Activated naive CD8-positive, alpha-beta T cell (primary cell): ENCODE results near the gene ASB15.

Experiments
- H3K27ac Mint-ChIP-seq: one replicate; pipeline ENCODE4 v1.8.0; 2021; ENCODE audit warnings: mixed read lengths
- H3K27me3 Mint-ChIP-seq: one replicate; pipeline ENCODE4 v1.8.0; 2021; ENCODE audit warnings: mixed read lengths
- H3K36me3 Mint-ChIP-seq: one replicate; pipeline ENCODE4 v1.8.0; 2021; ENCODE audit warnings: mixed read lengths
- H3K4me1 Mint-ChIP-seq: one replicate; pipeline ENCODE4 v1.8.0; 2021; ENCODE audit warnings: low read depth, mixed read lengths
- H3K4me3 Mint-ChIP-seq: one replicate; pipeline ENCODE4 v1.8.0; 2021; ENCODE audit warnings: mild to moderate bottlenecking, mixed read lengths
- H3K9me3 Mint-ChIP-seq: one replicate; pipeline ENCODE4 v1.8.0; 2021; ENCODE audit warnings: low read depth, mixed read lengths

ASB15 gene

GRCh38 chr7:123680580-123680979, 79.0 kb downstream of the ASB15 start:
- Mint-ChIP-seq H3K9me3 (no peaks in the 10 kb centered on the region), H3K4me3 (no peak overlapping the region), H3K4me1 (no peaks in the 10 kb centered on the region), H3K36me3 (no peaks in the 10 kb centered on the region), H3K27ac (no peak overlapping the region), H3K27me3 (no peaks in the 10 kb centered on the region)

GRCh38 chr7:123681561-123681960, 79.9 kb downstream of the ASB15 start:
- Mint-ChIP-seq H3K36me3 (no peaks in the 10 kb centered on the region), H3K4me1 (no peaks in the 10 kb centered on the region), H3K4me3 (no peak overlapping the region), H3K27ac (no peak overlapping the region), H3K27me3 (no peaks in the 10 kb centered on the region), H3K9me3 (no peaks in the 10 kb centered on the region)

- no peaks in the 10 kb centered on the region for H3K4me1 Mint-ChIP-seq
- H3K27me3 Mint-ChIP-seq = no peaks in the 10 kb centered on the region
- H3K4me3 Mint-ChIP-seq = no peak overlapping the region
- H3K36me3 Mint-ChIP-seq = no peaks in the 10 kb centered on the region
- no peaks in the 10 kb centered on the region for H3K9me3 Mint-ChIP-seq
- H3K27ac Mint-ChIP-seq = no peak overlapping the region
Observed at GRCh38 chr7:123682690-123683089, 81.1 kb downstream of the ASB15 start.

GRCh38 chr7:123687161-123687560, 85.5 kb downstream of the ASB15 start:
- no peaks in the 10 kb centered on the region for H3K9me3 Mint-ChIP-seq

GRCh38 chr7:123687727-123688126, 86.1 kb downstream of the ASB15 start:
- no peaks in the 10 kb centered on the region for H3K36me3 Mint-ChIP-seq
- H3K4me1 Mint-ChIP-seq = no peaks in the 10 kb centered on the region
- H3K27ac Mint-ChIP-seq = no peak overlapping the region
- H3K4me3 Mint-ChIP-seq = no peak overlapping the region
- H3K9me3 Mint-ChIP-seq = no peaks in the 10 kb centered on the region
- H3K27me3 Mint-ChIP-seq = no peaks in the 10 kb centered on the region

More at GRCh38 chr7:123687161-123687560, 85.5 kb downstream of the ASB15 start:
- Mint-ChIP-seq H3K27me3 (no peaks in the 10 kb centered on the region), H3K27ac (peak overlapping the region; percentile 11), H3K4me3 (no peak overlapping the region), H3K4me1 (no peaks in the 10 kb centered on the region), H3K36me3 (no peaks in the 10 kb centered on the region)
